NCI-H1417 treated with DMSO at 0.1 percent for 48 hours (cell line): ENCODE results near the gene UCN2.

Experiments
- DNase-seq: peaks from one replicate; lab custom pipeline; 2025; lab: John Stamatoyannopoulos, UW

Gene UCN2, protein sequence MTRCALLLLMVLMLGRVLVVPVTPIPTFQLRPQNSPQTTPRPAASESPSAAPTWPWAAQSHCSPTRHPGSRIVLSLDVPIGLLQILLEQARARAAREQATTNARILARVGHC

DNA sequence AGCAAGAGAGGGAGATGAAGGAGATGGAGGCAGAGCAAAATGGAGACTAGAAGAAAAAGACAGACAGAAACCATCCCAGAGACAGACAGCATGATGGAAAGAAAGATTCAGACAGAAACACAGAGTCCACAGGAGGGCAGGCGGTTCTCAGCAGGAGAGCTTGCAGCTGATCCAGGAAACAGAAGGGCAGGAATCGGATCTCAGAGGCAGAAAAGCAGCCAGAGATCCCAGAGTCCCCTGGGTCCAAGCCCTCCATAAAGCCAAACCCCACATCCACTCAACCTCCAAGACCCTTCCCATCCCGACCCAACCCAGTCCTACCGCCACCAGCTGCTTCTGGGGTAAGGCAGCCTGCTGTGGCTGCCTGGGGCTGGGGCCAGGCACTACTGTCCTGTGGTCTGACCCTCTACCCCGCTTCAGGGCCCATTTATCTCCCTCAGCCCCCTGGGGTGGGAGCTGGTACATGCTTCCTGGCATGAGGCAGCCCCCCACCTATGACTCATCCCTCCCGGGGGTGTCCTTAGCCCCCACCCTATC, at the start of gene UCN2:
TSS of gene UCN2 (minus strand) at position 400 of the 537 bp plus-strand sequence. CDS start 657 bp downstream, outside the sequence.
- no peak for DNase-seq

GRCh38 chr3:48612309-48612708, 48.7 kb upstream of the UCN2 start:
- no peak for DNase-seq

DNA sequence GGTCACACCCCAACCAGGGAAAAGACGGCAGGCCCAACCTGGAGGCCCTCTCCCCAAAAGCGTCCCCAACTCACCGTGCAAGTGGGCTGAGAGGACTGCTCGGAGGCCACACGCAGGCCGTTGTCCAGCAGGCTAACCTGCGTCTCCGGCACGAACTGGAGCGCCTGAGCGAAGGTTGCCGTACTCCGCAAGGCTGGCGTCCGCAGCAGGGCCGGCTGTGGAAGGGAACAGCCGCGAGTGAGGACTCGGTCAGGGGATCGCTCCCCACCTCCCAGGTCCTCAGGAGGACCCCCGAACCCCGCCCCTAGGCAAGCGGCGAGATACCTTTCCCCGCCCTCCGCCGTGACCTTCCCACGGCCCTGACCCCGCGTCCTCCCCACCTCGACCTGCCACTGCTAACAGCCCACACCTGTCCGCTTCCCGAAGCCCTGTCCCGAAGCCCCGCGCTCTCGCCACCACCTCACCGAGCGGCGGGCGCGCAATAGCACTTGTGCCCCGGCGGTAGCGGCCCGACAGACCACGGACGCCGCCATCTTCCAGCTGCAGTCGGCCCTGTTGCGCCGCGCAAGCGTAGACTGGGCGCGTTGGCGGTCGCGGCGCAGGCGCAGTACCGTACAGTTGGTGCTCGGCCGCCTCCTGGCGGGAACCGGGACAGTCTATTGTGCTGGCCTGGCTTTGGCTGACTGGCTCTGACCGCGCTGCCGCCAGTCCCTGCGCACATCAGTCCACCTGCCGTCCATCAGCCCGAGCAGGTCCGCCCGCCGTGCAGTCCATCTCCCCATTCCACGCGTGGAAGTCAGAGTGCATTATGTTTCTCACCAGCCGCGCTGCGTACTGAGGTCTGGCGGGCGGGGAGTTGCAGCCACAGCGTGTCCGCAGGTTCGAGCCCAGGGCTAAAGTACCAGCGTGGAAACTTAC, 45.8 kb upstream of the UCN2 start, which contains the start of gene UQCRC1:
TSS of gene UQCRC1 (minus strand) at position 559 of the 918 bp plus-strand sequence. CDS start at position 533, 26 bp downstream.
- peak; percentile 46 for DNase-seq

GRCh38 chr3:48607519-48607918, 43.9 kb upstream of the UCN2 start:
- DNase-seq: no peak

DNA sequence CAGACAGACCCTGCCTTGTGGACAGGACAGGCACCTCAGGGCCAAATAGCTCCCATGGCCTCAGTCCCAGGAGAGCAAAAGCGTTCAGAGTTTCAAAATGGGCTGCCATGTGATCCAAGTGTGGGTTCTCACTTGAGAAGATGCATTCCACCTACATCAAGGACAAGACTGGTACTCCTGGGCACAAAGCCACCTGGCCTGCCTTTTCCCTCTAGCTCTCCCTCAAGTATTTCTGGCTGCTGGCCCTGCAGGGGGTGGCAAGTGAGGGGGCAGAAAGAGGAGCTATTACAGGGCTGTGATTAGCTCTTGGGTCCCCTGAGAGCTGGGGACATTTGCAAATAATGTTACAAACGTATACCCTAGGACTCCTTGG, 38.0 kb upstream of the UCN2 start:
- DNase-seq: no peak

GRCh38 chr3:48600711-48601621, 37.4 kb upstream of the UCN2 start:
- DNase-seq: no peak

- no peak for DNase-seq
Measured at GRCh38 chr3:48599509-48600285, 36.1 kb upstream of the UCN2 start.

- DNase-seq: no peak
Measured at GRCh38 chr3:48599077-48599501, 35.5 kb upstream of the UCN2 start.

DNA sequence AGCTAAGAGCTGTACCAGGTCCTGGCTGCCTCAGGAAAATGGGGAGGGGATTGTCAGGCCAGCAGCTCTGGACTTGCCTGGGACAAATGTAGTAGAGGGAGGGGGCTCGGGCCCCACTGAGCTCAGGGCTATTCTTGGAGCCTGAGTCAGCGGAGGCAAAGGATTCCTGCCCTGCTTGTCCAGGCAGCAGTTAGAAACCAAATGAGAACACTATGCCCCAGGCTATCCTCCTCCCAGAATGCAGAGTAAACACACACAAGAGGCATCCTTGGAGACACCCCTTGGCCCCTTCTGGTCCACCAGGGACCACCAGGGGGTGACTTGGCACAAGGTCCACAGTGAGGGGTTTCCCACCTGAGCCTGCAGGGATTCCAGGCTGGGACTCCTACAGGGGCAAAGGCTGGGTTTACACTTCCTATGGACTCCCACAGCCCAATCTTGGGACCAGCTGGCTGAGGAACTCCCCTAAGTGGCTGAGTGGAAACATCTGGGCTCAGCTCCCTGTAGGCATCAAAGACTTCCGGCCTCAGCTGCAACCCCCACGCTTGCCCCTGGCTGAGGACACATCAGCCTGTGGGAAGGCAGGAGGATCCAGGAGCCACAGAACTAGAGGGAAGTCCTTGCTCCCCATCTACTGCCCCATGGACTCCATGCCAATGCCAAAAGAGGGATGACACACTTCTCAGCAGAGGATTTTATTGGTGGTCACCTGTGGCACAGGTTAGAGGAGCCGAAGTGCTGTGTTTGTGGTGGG, 34.9 kb upstream of the UCN2 start:
- DNase-seq: no peak

DNA sequence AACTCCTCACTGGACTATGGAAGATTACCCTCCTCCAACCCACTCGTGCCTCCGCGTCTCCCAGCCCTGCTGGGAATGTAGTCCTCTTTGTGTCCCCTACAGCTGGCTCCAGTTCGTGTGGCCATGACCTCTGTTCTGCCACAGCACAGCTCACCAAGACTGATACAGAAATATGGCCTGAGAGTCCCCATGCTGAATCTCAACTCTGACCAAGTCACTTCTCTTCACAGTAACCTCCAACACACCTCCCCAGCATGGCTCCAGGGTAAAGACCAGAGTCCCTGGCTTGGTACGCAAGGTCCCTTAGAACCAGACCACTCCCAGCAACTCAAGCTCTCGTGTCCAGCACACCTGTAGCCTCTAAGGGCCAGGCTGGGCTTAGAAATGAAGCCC, 33.8 kb upstream of the UCN2 start:
- DNase-seq: no peak

- no peak for DNase-seq
Measured at GRCh38 chr3:48596676-48597407, 33.3 kb upstream of the UCN2 start.

- DNase-seq: no peak
Measured at GRCh38 chr3:48596157-48596556, 32.6 kb upstream of the UCN2 start.

DNA sequence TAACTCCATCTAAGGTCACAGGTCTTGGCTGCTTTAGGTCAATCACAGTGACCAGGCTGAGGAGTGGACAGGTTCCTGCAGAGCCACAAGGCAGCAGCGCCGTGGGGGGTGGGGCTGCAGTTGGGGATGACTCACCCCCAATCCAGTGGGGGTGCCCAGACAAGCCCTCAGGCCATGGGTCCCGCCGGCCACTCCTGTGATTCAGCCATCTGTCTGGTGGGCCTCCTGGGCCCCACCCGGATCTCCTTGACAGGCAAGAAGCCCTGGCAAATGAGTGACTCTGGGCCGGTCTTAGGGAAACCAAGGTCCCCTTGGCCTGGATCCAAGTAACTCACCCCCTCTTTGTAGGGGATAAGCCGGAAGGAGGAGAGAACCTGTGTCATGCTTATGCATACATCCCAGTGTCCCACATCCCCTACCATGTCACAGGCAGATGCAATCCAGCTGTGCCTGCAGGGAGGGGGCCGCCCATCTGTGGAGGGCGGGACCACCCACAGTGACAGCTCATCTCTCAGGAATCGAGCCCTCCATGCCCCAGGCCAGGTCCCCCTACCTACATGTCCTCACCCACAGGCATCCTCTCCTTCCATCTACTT, 32.0 kb upstream of the UCN2 start:
- DNase-seq: no peak

DNA sequence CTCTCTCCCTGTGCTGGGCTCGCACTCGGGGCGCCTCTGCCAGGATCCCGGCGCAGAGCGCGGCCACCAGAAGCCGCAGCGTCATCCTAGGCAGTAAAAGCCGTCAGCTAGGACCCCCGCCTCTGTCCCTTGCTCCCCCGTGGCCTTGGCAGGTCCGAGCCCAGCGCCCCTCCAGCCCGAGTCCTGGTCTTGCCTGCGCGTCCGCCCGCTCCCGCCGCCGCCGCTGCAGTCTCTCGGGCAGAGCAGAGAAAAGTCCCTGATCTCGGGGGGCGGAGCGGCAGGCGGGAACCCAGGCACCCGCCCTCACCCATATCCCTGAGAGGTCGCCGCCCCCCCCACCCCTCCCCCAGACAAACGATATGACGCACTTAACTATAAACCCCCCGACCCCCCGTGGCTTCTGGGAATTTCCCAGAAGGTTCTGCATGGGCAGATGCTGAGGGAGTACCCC, 31.5 kb upstream of the UCN2 start, which contains the start of gene COL7A1:
TSS of gene COL7A1 (minus strand) at position 255 of the 451 bp plus-strand sequence. CDS start at position 85, 170 bp downstream.
- no peak for DNase-seq

GRCh38 chr3:48594417-48595049, 31.0 kb upstream of the UCN2 start:
- DNase-seq: no peak

- no peak for DNase-seq
Measured at GRCh38 chr3:48593337-48593736, 29.8 kb upstream of the UCN2 start.

DNA sequence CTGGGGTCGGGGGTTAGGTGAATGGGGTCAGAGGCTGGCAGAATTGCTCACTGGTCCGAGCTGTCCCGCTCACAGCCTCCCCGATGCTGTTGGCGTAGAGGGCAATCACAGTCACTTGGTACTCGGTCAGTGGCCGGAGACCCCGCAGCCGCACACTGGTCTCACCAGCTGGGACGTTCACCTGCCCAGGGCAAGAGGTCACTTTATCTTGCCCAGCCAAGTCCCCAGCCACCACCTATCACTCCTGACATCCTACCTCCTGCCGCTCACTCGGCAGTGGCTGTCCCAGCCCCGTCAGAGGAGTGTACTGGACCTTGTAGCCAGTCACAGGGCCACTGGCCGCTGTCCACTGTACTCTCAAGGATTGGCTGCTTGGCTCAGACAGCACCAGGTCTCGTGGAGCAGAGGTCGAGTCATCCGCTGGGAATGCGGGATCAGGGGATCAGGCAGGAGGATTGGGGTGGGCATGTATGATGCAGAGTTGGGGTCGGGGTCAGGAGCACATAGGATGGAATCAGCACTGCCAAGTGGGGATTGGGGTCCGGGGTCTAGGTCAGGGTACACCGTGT, 29.0 kb upstream of the UCN2 start:
- DNase-seq: no peak

DNA sequence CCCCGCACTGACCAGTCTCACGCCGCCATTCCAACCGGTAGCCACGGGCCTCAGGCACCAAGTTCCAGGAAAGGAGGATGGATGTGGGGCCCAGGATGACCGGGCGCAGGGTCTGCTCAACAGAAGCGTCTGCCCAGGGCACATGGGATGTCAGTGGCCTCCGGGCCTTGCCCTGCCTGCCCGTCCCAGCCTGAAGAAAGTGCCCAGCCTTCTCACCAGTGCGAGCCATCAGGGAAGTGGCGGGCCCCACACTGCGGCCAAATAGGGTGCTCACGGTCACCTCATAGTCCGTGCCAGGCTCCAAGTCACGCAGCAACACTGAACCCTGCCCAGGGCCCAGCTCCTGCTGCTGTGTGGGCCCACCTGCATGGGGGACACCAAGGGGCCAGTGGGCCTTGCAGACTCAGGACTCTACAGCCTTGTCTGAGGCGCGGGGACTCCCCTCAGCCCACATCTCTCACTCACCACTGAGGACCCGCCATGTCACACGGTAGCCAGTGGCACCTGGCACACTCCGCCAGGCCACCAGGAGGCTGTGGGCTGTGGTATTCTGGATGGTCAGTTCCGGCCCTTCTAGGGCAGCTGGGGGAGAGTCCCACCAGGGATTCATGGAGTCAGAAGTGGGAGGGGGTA, 28.4 kb upstream of the UCN2 start:
- no peak for DNase-seq
